Measurements from ENCODE around the gene PRKG1.

DNA sequence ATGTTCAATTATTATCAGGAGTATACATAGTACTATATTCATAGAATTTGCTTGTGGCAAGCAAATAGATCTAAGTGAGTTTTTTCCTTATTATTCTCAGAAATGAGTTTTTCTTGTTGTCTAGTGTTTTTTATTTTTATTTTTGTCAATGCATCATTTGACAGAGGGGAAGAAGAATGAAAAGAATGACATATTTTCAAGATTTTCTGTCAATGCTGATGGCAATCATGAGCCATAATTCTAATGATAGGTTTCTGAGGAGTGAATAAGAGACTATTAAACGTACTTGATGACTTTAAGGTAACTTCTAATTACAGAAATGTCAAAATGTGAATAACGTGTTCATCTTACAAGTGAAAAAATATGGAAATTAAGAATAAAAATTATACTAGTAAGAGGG is 769.7 kb downstream of the PRKG1 start:
- no peak for TF ChIP-seq ZFX (IDR thresholded peaks at IDR 0.05; ENCODE audit: borderline replicate concordance)
- TF ChIP-seq, protein P1, sequence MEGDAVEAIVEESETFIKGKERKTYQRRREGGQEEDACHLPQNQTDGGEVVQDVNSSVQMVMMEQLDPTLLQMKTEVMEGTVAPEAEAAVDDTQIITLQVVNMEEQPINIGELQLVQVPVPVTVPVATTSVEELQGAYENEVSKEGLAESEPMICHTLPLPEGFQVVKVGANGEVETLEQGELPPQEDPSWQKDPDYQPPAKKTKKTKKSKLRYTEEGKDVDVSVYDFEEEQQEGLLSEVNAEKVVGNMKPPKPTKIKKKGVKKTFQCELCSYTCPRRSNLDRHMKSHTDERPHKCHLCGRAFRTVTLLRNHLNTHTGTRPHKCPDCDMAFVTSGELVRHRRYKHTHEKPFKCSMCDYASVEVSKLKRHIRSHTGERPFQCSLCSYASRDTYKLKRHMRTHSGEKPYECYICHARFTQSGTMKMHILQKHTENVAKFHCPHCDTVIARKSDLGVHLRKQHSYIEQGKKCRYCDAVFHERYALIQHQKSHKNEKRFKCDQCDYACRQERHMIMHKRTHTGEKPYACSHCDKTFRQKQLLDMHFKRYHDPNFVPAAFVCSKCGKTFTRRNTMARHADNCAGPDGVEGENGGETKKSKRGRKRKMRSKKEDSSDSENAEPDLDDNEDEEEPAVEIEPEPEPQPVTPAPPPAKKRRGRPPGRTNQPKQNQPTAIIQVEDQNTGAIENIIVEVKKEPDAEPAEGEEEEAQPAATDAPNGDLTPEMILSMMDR (IDR thresholded peaks at IDR 0.05), result no peak
